ENCODE data around the gene TNS3.
A peak's percentile ranks its signal among the peaks of the same experiment; 100 is the strongest.

The TNS3 gene

DNA sequence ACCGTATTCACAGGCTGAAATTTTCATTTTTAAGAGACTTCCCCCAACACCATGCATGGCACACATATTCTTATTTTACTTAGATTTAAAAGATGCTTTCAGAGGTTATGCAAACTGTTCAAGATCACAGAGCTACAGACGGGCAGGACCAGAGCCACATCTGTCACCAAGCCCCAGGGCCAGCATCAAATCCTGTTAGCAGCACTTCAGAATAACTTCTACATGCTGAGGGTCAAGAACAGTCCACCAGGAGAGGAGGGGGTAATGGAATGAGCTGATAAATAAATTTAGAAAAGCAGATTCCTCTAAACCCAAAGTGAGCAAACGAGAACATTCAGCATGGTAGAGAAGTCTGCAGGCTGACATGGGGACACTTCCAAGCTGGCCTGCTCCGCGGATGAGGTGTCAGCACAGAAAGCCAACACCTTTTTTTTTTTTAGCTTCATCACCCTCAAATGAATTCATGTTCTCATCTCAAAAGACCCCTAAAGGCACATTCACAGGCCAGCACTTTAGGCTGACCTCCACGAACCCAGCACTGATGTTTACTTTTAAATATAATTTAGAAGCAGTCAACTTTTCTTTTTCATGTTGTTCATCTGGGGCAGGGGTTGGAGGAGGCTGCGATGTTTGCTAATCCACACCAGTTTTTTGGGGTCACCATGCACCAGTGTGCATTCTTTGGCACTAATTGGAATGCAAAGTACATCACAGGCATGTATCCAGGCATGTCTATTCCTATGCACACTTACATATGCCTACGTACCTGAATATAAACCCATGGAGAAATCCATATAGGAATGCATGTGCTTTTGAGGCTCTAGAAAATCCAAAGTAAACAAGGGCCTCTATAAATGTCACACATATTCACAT, 249.0 kb downstream of the TNS3 start:
- 68% methylated on average over 7 of the region's 8 CpGs for WGBS
- H2BK120ac ChIP-seq (ENCODE audit: low read depth, low read length): no peak overlapping the region
- no peak overlapping the region for H2AK5ac ChIP-seq (ENCODE audit: low read length, severe bottlenecking)
- H3K36me3 ChIP-seq (ENCODE audit: control insufficient read depth in 1 of 2, insufficient read depth in 2 of 2, low read depth in 1 of 2, low read length in 2 of 2): peaks cover 0 to 48% of the 10 kb centered on the region in 2 experiments
- no peak overlapping the region for H2BK15ac ChIP-seq (ENCODE audit: low read depth, poor library complexity, severe bottlenecking)
- H3K4me1 ChIP-seq (ENCODE audit: control insufficient read depth, insufficient read depth, low read depth, low read length): peaks cover 30% of the 10 kb centered on the region
- no peak overlapping the region for H3K4me2 ChIP-seq (ENCODE audit: low read length, poor library complexity, severe bottlenecking)
- H3K27ac ChIP-seq (ENCODE audit: low read length, poor library complexity, severe bottlenecking): no peak overlapping the region
- H3K23ac ChIP-seq (ENCODE audit: low read length in 2 of 2): no peak overlapping the region
- H4K91ac ChIP-seq (ENCODE audit: low read length): no peak overlapping the region
- H4K8ac ChIP-seq (ENCODE audit: low read length): no peak overlapping the region
- H3K79me1 ChIP-seq (replicated peaks; ENCODE audit: low read length, poor library complexity, severe bottlenecking): peaks cover 36% of the 10 kb centered on the region
- peak overlapping the region; percentile 8 to 51 for H3K18ac ChIP-seq (ENCODE audit: low read depth in 1 of 2, low read length in 2 of 2)
- H3K9ac ChIP-seq (ENCODE audit: low read length): no peak overlapping the region
- peak overlapping the region in 1 of 2 experiments; percentile 33 for H2BK12ac ChIP-seq (ENCODE audit: low read length in 2 of 2)
- peaks cover 0 to 15% of the 10 kb centered on the region in 2 experiments for H3K27me3 ChIP-seq (ENCODE audit: control insufficient read depth in 1 of 2, insufficient read depth in 1 of 2, low read length in 2 of 2)
- no peaks in the 10 kb centered on the region for H3K9me3 ChIP-seq (ENCODE audit: control insufficient read depth, low read length)
- H3K4ac ChIP-seq (ENCODE audit: low read depth in 1 of 2, low read length in 2 of 2): no peak overlapping the region
- no peak overlapping the region for H2BK5ac ChIP-seq (ENCODE audit: low read depth, low read length, poor library complexity, severe bottlenecking)
- H3K4me3 ChIP-seq (ENCODE audit: insufficient read depth in 1 of 2, low read depth in 1 of 2, low read length in 2 of 2): no peak overlapping the region
- no peak for DNase-seq
- no peak overlapping the region for H3K14ac ChIP-seq (ENCODE audit: low read length in 2 of 2)
- no peak overlapping the region for H2AFZ ChIP-seq (ENCODE audit: low read depth, low read length)

DNA sequence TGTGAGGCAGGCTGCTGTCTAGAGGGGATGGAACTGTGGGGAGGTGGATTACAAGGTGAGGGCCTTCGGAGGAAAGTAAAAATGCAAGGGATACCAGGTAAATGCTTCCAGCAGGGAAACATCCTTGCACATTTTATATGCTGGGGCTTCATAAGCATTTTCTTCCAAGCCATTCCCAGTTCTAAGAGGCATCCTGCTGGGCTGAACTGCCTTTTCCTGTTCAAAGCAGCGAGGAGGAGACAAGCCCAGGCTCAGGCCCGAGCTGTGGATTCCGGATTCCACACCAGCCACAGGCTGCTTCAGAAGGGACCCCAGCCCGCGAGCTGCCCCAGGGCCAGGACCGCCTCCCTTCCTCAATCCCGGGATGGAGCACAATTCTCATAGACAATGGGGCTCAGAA, 249.7 kb downstream of the TNS3 start:
- H4K8ac ChIP-seq (ENCODE audit: low read length): no peak overlapping the region
- peaks cover 35% of the 10 kb centered on the region for H3K4me1 ChIP-seq (ENCODE audit: control insufficient read depth, insufficient read depth, low read depth, low read length)
- H3K4me3 ChIP-seq (ENCODE audit: insufficient read depth in 1 of 2, low read depth in 1 of 2, low read length in 2 of 2): no peak overlapping the region
- H2BK120ac ChIP-seq (ENCODE audit: low read depth, low read length): no peak overlapping the region
- no peak overlapping the region for H3K27ac ChIP-seq (ENCODE audit: low read length, poor library complexity, severe bottlenecking)
- no peak overlapping the region for H3K14ac ChIP-seq (ENCODE audit: low read length in 2 of 2)
- no peak overlapping the region for H3K4me2 ChIP-seq (ENCODE audit: low read length, poor library complexity, severe bottlenecking)
- H2BK5ac ChIP-seq (ENCODE audit: low read depth, low read length, poor library complexity, severe bottlenecking): no peak overlapping the region
- H2BK12ac ChIP-seq (ENCODE audit: low read length in 2 of 2): peak overlapping the region in 1 of 2 experiments; percentile 91
- H2AFZ ChIP-seq (ENCODE audit: low read depth, low read length): no peak overlapping the region
- H3K9me3 ChIP-seq (ENCODE audit: control insufficient read depth, low read length): no peaks in the 10 kb centered on the region
- H2BK15ac ChIP-seq (ENCODE audit: low read depth, poor library complexity, severe bottlenecking): no peak overlapping the region
- peaks cover 0 to 44% of the 10 kb centered on the region in 2 experiments for H3K36me3 ChIP-seq (ENCODE audit: control insufficient read depth in 1 of 2, insufficient read depth in 2 of 2, low read depth in 1 of 2, low read length in 2 of 2)
- H4K91ac ChIP-seq (ENCODE audit: low read length): no peak overlapping the region
- peaks cover 35% of the 10 kb centered on the region for H3K79me1 ChIP-seq (replicated peaks; ENCODE audit: low read length, poor library complexity, severe bottlenecking)
- peaks cover 0 to 15% of the 10 kb centered on the region in 2 experiments for H3K27me3 ChIP-seq (ENCODE audit: control insufficient read depth in 1 of 2, insufficient read depth in 1 of 2, low read length in 2 of 2)
- DNase-seq: no peak
- no peak overlapping the region for H3K23ac ChIP-seq (ENCODE audit: low read length in 2 of 2)
- no peak overlapping the region for H2AK5ac ChIP-seq (ENCODE audit: low read length, severe bottlenecking)
- WGBS: 88% methylated on average over 7 of the region's 8 CpGs
- peak overlapping the region; percentile 23 to 50 for H3K18ac ChIP-seq (ENCODE audit: low read depth in 1 of 2, low read length in 2 of 2)
- H3K9ac ChIP-seq (ENCODE audit: low read length): no peak overlapping the region
- peak overlapping the region in 1 of 2 experiments; percentile 42 for H3K4ac ChIP-seq (ENCODE audit: low read depth in 1 of 2, low read length in 2 of 2)

DNA sequence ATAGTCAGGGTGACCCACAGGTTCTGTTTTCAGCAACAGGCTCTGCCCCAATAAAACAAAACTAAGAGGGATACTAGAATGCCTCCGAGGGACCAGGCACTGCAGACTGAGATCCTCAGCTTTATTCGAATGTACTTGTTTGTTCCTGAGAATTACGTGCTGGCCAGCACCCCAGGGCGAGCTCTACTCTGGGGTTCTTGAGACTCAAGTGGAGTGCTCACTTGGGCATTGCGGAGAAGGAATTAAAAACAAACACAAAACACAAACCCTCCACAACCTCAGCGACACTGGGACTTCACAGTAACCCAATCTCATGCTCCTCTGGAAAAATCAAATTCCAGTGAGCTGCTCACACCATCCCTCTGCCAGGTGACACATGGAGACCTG, 250.7 kb downstream of the TNS3 start:
- H3K36me3 ChIP-seq (ENCODE audit: control insufficient read depth in 1 of 2, insufficient read depth in 2 of 2, low read depth in 1 of 2, low read length in 2 of 2): peaks cover 0 to 36% of the 10 kb centered on the region in 2 experiments
- peaks cover 41% of the 10 kb centered on the region for H3K4me1 ChIP-seq (ENCODE audit: control insufficient read depth, insufficient read depth, low read depth, low read length)
- no peak overlapping the region for H3K4me2 ChIP-seq (ENCODE audit: low read length, poor library complexity, severe bottlenecking)
- no peak for DNase-seq
- H3K27me3 ChIP-seq (ENCODE audit: control insufficient read depth in 1 of 2, insufficient read depth in 1 of 2, low read length in 2 of 2): peaks cover 0 to 15% of the 10 kb centered on the region in 2 experiments
- H2AFZ ChIP-seq (ENCODE audit: low read depth, low read length): no peak overlapping the region
- H4K8ac ChIP-seq (ENCODE audit: low read length): no peak overlapping the region
- no peak overlapping the region for H3K27ac ChIP-seq (ENCODE audit: low read length, poor library complexity, severe bottlenecking)
- H3K4me3 ChIP-seq (ENCODE audit: insufficient read depth in 1 of 2, low read depth in 1 of 2, low read length in 2 of 2): no peak overlapping the region
- no peak overlapping the region for H4K91ac ChIP-seq (ENCODE audit: low read length)
- H3K79me1 ChIP-seq (replicated peaks; ENCODE audit: low read length, poor library complexity, severe bottlenecking): peaks cover 30% of the 10 kb centered on the region
- H2BK15ac ChIP-seq (ENCODE audit: low read depth, poor library complexity, severe bottlenecking): no peak overlapping the region
- H3K9ac ChIP-seq (ENCODE audit: low read length): no peak overlapping the region
- no peak overlapping the region for H3K14ac ChIP-seq (ENCODE audit: low read length in 2 of 2)
- H3K23ac ChIP-seq (ENCODE audit: low read length in 2 of 2): no peak overlapping the region
- H2AK5ac ChIP-seq (ENCODE audit: low read length, severe bottlenecking): no peak overlapping the region
- 88% methylated on average over 6 of the region's 6 CpGs for WGBS
- no peaks in the 10 kb centered on the region for H3K9me3 ChIP-seq (ENCODE audit: control insufficient read depth, low read length)
- H3K4ac ChIP-seq (ENCODE audit: low read depth in 1 of 2, low read length in 2 of 2): peak overlapping the region in 1 of 2 experiments; percentile 37
- no peak overlapping the region for H2BK120ac ChIP-seq (ENCODE audit: low read depth, low read length)
- H3K18ac ChIP-seq (ENCODE audit: low read depth in 1 of 2, low read length in 2 of 2): peak overlapping the region in 1 of 2 experiments; percentile 84
- H2BK12ac ChIP-seq (ENCODE audit: low read length in 2 of 2): peak overlapping the region in 1 of 2 experiments; percentile 4
- H2BK5ac ChIP-seq (ENCODE audit: low read depth, low read length, poor library complexity, severe bottlenecking): no peak overlapping the region

DNA sequence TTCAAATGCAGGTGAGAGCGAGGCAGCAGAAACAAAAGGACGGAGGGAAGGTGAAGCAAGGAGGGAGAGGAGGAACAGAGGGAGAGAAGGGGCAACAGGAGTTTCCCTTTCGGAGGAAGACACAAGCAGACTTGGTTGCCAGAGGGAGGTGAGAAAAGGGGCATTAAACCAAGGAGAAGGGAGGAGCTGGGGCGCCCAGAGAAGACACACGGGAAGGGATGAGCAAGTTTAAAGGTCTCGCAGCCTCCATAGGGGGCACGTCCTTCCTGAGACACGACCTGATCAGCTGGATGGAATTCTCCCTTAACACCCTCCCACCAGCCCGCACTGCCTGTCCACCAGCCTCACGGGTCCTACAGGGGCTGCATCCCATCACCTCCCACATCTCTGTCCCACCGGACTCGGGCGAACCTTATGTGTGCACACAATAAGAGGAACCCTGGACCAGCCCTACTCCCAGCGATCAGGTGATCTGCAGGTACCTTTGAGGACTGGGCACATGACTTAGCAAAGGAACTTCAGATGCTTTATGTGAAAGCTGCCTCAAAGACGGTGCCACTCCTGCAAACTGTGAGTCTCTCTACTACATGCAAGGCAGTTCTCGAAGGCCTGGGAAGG, 251.2 kb downstream of the TNS3 start:
- Histone ChIP-seq H4K91ac (ENCODE audit: low read length) (peak overlapping the region; percentile 28), H4K8ac (ENCODE audit: low read length) (peak overlapping the region; percentile 5), H3K9me3 (ENCODE audit: control insufficient read depth, low read length) (no peaks in the 10 kb centered on the region), H3K23ac (ENCODE audit: low read length in 2 of 2) (peak overlapping the region in 1 of 2 experiments; percentile 92), H2BK15ac (ENCODE audit: low read depth, poor library complexity, severe bottlenecking) (no peak overlapping the region), H3K36me3 (ENCODE audit: control insufficient read depth in 1 of 2, insufficient read depth in 2 of 2, low read depth in 1 of 2, low read length in 2 of 2) (peaks cover 0 to 32% of the 10 kb centered on the region in 2 experiments), H3K4me3 (ENCODE audit: insufficient read depth in 1 of 2, low read depth in 1 of 2, low read length in 2 of 2) (no peak overlapping the region), H2BK120ac (ENCODE audit: low read depth, low read length) (no peak overlapping the region), H3K4me2 (ENCODE audit: low read length, poor library complexity, severe bottlenecking) (no peak overlapping the region), H2BK12ac (ENCODE audit: low read length in 2 of 2) (peak overlapping the region; percentile 7 to 89), H3K27me3 (ENCODE audit: control insufficient read depth in 1 of 2, insufficient read depth in 1 of 2, low read length in 2 of 2) (peaks cover 0 to 15% of the 10 kb centered on the region in 2 experiments), H3K79me1 (replicated peaks; ENCODE audit: low read length, poor library complexity, severe bottlenecking) (peaks cover 30% of the 10 kb centered on the region), H3K18ac (ENCODE audit: low read depth in 1 of 2, low read length in 2 of 2) (peak overlapping the region; percentile 6 to 84), H3K14ac (ENCODE audit: low read length in 2 of 2) (peak overlapping the region in 1 of 2 experiments; percentile 22), H2AK5ac (ENCODE audit: low read length, severe bottlenecking) (no peak overlapping the region), H2AFZ (ENCODE audit: low read depth, low read length) (no peak overlapping the region), H2BK5ac (ENCODE audit: low read depth, low read length, poor library complexity, severe bottlenecking) (no peak overlapping the region), H3K9ac (ENCODE audit: low read length) (no peak overlapping the region), H3K4me1 (ENCODE audit: control insufficient read depth, insufficient read depth, low read depth, low read length) (peaks cover 42% of the 10 kb centered on the region), H3K27ac (ENCODE audit: low read length, poor library complexity, severe bottlenecking) (no peak overlapping the region), H3K4ac (ENCODE audit: low read depth in 1 of 2, low read length in 2 of 2) (peak overlapping the region in 1 of 2 experiments; percentile 37)
- no peak for DNase-seq
- 89% methylated on average over 15 of the region's 16 CpGs for WGBS

Measured in mesenchymal stem cell (in vitro differentiated cells and primary cell).